PC-3 (cell line): ENCODE data around the gene CASP12.

Source experiments
- CTCF ChIP-seq: fragments of 300-600 bp; sonication (generic); conservative IDR thresholded peaks from 2 replicates; pipeline ENCODE4 v1.5.1; 2017; ENCODE audit warnings: antibody characterized with exemption, low read depth, mild to moderate bottlenecking, low read length
- EZH2phosphoT487 ChIP-seq: fragments of 300-600 bp; sonication (generic); IDR thresholded peaks from 2 replicates; pipeline ENCODE4 v1.6.1; 2018; ENCODE audit warnings: mild to moderate bottlenecking, antibody characterized with exemption, low read length, borderline replicate concordance

- TF ChIP-seq CTCF (no peak), EZH2phosphoT487 (no peak)
These were observed 45.0 kb downstream of the CASP12 start for GRCh38 chr11:104853276-104853675.
